GM18502 (cell line): ENCODE results near the gene RPS16.
A peak's percentile ranks its signal among the peaks of the same experiment; 100 is the strongest.

ENCODE experiments used
- ATAC-seq: cut with Tn5 transposase; IDR thresholded peaks from one replicate; pipeline ENCODE4 v1.9.1; 2021; ENCODE audit warnings: mild to moderate bottlenecking; ENCODE audit not compliant: unreplicated experiment, poor library complexity

RPS16 gene

GRCh38 chr19:39408392-39409207 lies 27.1 kb downstream of the RPS16 start:
- no peak for ATAC-seq

GRCh38 chr19:39407660-39408391 lies 27.9 kb downstream of the RPS16 start:
- ATAC-seq = no peak

- no peak for ATAC-seq
Observed at GRCh38 chr19:39407410-39407659, 28.4 kb downstream of the RPS16 start.

GRCh38 chr19:39406656-39407409 lies 28.9 kb downstream of the RPS16 start, which contains the start of gene ZFP36:
Gene ZFP36, plus strand, starts transcription at chr19:39406847. Its CDS starts 58 bp downstream, at chr19:39406905.
- no peak for ATAC-seq

GRCh38 chr19:39405958-39406655 lies 29.6 kb downstream of the RPS16 start:
- ATAC-seq = no peak

- ATAC-seq = no peak
Observed at GRCh38 chr19:39405261-39405957, 30.3 kb downstream of the RPS16 start.

- ATAC-seq = peak; percentile 28
Observed at GRCh38 chr19:39403331-39404312, 32.1 kb downstream of the RPS16 start.

DNA sequence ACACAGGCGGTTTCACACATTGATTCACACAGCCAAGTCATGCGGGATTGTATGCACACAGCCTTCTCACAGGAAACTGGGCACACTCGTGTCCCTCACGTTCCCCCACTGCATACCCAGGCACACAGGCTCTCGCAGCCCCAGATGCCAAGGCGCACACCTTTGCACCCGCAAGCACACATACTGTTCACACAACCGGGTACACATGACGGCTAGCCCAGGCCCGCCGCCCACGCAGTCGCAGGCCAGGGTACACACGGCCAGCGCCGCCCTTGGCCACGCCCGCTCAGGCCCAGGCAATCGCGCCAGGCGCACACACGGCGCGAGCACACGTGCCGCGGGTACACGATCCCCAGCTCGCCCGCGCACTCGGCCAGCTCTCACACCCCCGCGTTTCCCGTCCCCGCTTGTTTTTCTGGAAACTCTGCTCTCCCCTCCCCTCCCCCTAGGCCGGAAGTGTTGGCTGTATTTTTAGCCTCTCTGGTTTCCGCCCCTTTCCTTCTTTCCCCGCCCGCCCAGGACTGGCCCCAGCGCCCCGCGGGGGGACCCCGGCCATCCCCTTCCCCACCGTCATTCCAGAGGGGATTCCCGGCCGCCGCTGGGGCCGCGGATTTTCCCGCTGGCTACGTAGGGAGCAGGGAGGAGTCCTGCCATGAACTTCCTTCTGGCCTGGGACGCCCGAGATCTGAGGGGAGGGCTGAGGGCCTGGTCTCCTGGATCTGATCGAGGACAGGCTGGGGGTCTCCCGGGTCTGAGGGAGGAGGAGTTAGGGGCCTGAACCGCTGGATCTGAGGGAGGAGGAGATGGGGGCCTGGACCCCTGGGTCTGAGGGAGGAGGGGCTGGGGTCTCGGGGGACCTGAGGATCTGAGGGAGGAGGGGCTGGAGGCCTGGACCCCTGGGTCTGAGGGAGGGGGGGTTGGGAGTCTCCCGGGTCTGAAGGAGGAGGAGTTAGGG lies 33.1 kb downstream of the RPS16 start:
- no peak for ATAC-seq

DNA sequence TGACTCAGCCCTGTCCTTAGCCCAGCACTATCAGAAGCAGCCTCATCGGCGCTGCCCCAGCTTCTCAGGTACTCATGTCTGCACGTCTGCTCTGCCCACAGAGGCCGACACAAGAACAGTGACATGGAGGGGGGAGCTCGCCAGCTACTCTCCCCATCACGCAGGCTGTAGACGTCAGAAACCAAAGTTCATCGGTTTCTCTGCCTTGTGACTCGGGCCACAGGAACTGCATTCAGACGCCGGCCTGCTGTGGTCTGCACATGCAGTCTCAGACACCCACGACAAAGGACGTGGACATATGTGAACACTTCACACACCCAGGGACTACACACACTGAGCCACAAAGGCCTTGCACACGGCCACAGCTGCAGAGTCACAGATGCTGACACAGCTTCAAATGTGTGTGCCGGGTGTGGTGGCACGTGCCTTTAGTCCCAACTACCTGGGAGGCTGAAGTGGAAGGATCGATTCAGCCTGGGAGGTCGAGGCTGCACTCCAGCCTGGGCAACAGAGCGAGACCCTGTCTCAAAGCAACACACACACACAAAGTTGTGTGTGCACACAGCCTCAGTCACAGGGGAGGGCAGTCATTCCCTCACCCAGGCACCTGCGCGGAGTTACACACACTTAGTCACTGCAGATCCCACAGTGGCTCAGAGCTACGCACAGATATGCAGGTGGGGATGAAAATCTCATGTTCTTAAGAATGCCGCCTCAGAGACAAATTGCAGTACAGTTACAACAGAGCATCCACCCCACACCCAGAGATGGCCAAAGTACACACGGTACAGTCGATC lies 34.0 kb downstream of the RPS16 start:
- no peak for ATAC-seq

DNA sequence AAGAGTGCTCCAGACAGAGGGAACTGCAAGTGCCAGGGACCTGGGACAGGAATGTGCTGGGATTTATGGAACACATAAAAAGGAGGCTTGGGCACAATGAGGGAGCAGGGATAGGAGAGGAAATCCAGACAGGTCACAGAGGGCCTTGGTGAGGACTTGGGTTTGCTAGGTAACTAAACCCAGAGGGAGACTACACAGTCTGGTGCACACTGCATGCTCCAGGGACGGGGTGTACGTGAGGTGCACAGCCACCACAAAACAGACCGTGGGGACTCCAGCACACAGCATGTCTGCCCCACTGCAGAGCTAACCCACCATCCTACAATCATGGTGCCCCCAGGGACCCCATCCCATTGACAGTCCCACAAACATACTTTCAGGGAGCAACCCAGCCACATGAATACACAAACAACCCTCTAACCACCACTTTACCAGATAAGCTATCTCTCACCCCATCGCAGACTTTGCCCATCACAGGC lies 34.6 kb downstream of the RPS16 start:
- ATAC-seq = no peak

DNA sequence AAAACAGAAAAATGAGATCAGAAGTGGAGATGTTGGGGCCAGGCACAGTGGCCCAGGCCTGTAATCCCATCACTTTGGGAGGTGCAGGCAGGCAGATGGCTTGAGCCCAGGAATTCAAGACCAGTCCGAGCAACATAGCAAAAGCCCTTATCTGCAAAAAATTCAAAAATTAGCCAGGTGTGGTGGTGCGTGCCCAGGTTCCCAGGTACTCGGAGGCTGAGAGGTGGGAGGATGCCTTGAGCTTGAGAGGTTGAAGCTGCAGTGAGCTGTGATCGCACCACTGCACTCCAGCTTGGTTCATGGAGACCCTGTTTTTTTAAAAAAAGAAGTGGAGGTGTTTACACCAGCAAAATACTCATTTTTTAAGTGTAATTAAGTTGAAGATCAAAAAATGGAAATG lies 35.7 kb downstream of the RPS16 start:
- no peak for ATAC-seq

GRCh38 chr19:39399668-39400050 lies 36.1 kb downstream of the RPS16 start:
- ATAC-seq = no peak

DNA sequence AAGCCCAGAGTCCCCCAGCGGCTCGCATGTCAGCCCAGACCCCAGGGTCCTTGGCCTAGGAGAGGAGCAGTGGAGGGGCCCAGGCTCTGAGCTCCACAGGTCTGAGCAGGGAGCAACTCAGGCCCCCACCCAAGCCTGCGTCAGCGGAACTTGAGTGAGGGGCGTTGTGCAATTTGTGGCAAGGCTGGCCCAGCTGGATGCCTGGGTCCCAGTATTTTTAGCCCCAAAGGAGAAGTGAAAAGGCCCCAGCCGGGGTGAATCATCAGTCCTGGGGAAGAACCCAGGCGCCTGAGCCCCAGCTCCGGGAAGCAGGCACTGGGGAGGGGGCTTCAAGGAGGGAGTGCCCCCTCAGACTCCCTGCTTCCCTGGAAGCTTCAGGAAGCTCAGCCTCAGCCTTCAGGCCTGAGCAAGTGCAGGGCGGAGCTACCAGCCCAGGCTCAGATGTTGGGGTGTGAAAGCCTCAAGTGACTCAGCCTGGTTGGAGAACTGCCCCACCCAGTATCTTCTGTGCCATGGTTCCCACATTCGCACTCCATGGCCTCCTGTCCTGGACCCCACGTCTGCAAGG lies 37.4 kb downstream of the RPS16 start:
- ATAC-seq = no peak

DNA sequence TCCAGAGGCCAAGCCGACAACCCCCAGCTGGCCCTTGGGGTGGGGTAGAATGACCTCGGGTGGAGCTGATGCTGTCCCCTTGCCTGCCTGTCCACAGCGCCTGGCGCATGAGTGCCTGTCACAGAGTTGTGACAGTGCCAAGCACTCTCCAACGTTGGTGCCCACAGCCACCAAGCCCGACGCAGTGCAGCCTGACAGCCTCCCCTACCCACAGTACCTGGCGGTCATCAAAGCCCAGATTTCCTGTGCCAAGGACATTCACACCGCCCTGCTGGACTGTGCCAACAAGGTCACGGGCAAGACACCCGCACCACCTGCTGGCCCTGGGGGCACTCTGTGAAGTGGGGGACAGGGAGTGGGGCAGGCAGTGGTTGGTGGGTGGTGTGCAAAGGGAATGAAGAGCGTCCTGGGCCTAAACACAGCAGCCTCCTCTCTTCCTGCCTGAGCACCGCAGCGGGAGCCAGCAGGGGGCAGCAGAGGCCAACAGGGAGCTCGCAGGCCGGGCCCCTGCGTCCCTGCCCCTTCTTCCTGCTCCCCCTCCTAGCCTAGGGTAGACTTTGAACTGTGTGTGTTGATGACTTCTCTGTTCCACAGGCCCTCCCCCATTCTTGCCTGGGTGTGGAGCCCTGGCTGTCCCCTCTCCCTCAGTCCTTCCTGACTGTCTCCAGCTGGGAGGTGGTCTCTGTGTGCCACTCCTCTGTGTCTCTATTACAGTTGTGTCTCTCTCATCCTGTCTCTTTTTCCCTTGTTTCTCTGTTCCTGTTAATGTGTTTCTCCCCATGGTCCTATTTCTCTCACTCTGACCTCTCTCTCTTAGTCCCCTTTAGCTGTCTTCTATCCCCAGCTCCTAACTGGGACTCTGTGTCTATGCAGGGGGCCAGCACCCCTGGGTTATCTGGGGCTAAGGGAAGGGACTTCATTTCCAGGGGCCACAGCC lies 38.1 kb downstream of the RPS16 start:
- no peak for ATAC-seq

GRCh38 chr19:39390751-39391437 lies 44.9 kb downstream of the RPS16 start, which contains the start of the genes MED29 and PAF1:
Gene MED29, plus strand, starts transcription at chr19:39391378. Its CDS starts 45 bp downstream, at chr19:39391423.
Gene PAF1, minus strand, starts transcription at chr19:39391106. Its CDS starts 242 bp downstream, at chr19:39390864.
- ATAC-seq = peak; percentile 90
